ENCODE results near the gene PARL. TPM values are rescaled to one million over a fixed set of nuclear protein-coding genes. Genes with fewer than 3 reads are reported as not detected.

Gene PARL
- total and polyA plus RNA-seq, 2 of the 13 experiments (the other 11 are each of a cell fraction or from before 2014, with no cell fraction given): 46.3 to 58.6 TPM

- Histone ChIP-seq H3K27ac (ENCODE audit: extremely low read length, insufficient read depth, low read length) (no peak overlapping the region), H3K4me3 (replicated peaks in 1 of 3; ENCODE audit: insufficient read depth in 1 of 3, low read depth in 2 of 3, low read length in 3 of 3) (no peak overlapping the region), H3K79me2 (ENCODE audit: insufficient read depth, low read length) (no peaks in the 10 kb centered on the region), H3K36me3 (replicated peaks in 1 of 2; ENCODE audit: control insufficient read depth in 1 of 2, insufficient read depth in 2 of 2, low read length in 2 of 2) (peaks cover 24 to 67% of the 10 kb centered on the region in 2 experiments), H3K4me1 (ENCODE audit: insufficient read depth, low read length) (no peaks in the 10 kb centered on the region), H3K4me2 (ENCODE audit: low read depth, low read length) (no peak overlapping the region), H3K9me3 (ENCODE audit: low read length) (no peaks in the 10 kb centered on the region), H3K9ac (ENCODE audit: insufficient read depth, low read depth, low read length) (no peak overlapping the region), H3K27me3 (ENCODE audit: control insufficient read depth in 1 of 2, insufficient read depth in 2 of 2, low read length in 2 of 2) (no peaks in the 10 kb centered on the region; a peak in 1 of 5 replicates), H4K20me1 (ENCODE audit: insufficient read depth, low read length) (no peaks in the 10 kb centered on the region), H2AFZ (ENCODE audit: low read length) (no peak overlapping the region)
- FAIRE-seq (no peak), DNase-seq (ENCODE audit: low spot score) (no peak), ATAC-seq (no peak)
- 100% methylated on average over 7 of the region's 7 CpGs for whole genome bisulfite sequencing (ENCODE audit: low lambda C conversion rate)
- in situ Hi-C loops (cut with HindIII; ENCODE audit: extremely low pct_ligation_motif_present, low pct_unique_long_range_greater_than_20kb): no loop called here
- intact Hi-C loops (cut with micrococcal nuclease; ENCODE audit: unreplicated experiment): no loop called here
- BruUV-seq (replicated peaks): no TSS peak
- ChIA-PET POLR2A (no interaction called here), CTCF (ENCODE audit: low intra/inter-chr PET ratio, low total read pairs) (no interaction called here)
- TF ChIP-seq ZBTB49 (CRISPR knock-in tag; IDR thresholded peaks at IDR 0.05; ENCODE audit: borderline replicate concordance): no peak
Measured at GRCh38 chr3:183782576-183783276, 102.0 kb downstream of the PARL start.

- WGBS (ENCODE audit: low lambda C conversion rate): 100% methylated on average over 6 of the region's 6 CpGs
- ATAC-seq (no peak), FAIRE-seq (no peak), DNase-seq (ENCODE audit: low spot score) (no peak)
- in situ Hi-C loops (cut with HindIII; ENCODE audit: extremely low pct_ligation_motif_present, low pct_unique_long_range_greater_than_20kb) (no loop called here), intact Hi-C loops (cut with micrococcal nuclease; ENCODE audit: unreplicated experiment) (no loop called here)
- BruUV-seq (replicated peaks): no TSS peak
- Histone ChIP-seq H3K9ac (ENCODE audit: insufficient read depth, low read depth, low read length) (no peak overlapping the region), H3K27ac (ENCODE audit: extremely low read length, insufficient read depth, low read length) (no peak overlapping the region), H3K79me2 (ENCODE audit: insufficient read depth, low read length) (no peaks in the 10 kb centered on the region), H3K9me3 (ENCODE audit: low read length) (no peaks in the 10 kb centered on the region), H3K4me1 (ENCODE audit: insufficient read depth, low read length) (no peaks in the 10 kb centered on the region), H3K36me3 (replicated peaks in 1 of 2; ENCODE audit: control insufficient read depth in 1 of 2, insufficient read depth in 2 of 2, low read length in 2 of 2) (peaks cover 21 to 69% of the 10 kb centered on the region in 2 experiments), H3K27me3 (ENCODE audit: control insufficient read depth in 1 of 2, insufficient read depth in 2 of 2, low read length in 2 of 2) (no peaks in the 10 kb centered on the region), H2AFZ (ENCODE audit: low read length) (no peak overlapping the region), H3K4me3 (replicated peaks in 1 of 3; ENCODE audit: insufficient read depth in 1 of 3, low read depth in 2 of 3, low read length in 3 of 3) (no peak overlapping the region), H3K4me2 (ENCODE audit: low read depth, low read length) (no peak overlapping the region), H4K20me1 (ENCODE audit: insufficient read depth, low read length) (no peaks in the 10 kb centered on the region)
- ChIA-PET POLR2A (no interaction called here), CTCF (ENCODE audit: low intra/inter-chr PET ratio, low total read pairs) (no interaction called here)
- no peak for TF ChIP-seq SATB2 (CRISPR knock-in tag; IDR thresholded peaks at IDR 0.05)
- no peak for TF ChIP-seq ZNF17 (CRISPR knock-in tag; IDR thresholded peaks at IDR 0.05)
- no peak for TF ChIP-seq MEF2D (CRISPR knock-in tag; IDR thresholded peaks at IDR 0.05)
- no peak for TF ChIP-seq RBFOX2 (IDR thresholded peaks at IDR 0.05; ENCODE audit: low read depth, low read length)
- TF ChIP-seq ASH2L (IDR thresholded peaks at IDR 0.05; ENCODE audit: insufficient read length, low read depth, low read length): no peak
- no peak for TF ChIP-seq SP1 (IDR thresholded peaks at IDR 0.05)
- TF ChIP-seq SP1 (CRISPR knock-in tag; IDR thresholded peaks at IDR 0.05): no peak
- no peak for TF ChIP-seq SOX6 (IDR thresholded peaks at IDR 0.05)
- no peak for TF ChIP-seq SOX6 (CRISPR knock-in tag; IDR thresholded peaks at IDR 0.05)
- TF ChIP-seq CREM (IDR thresholded peaks at IDR 0.05): no peak
- TF ChIP-seq CREM (CRISPR knock-in tag; IDR thresholded peaks at IDR 0.05): no peak
- no peak for TF ChIP-seq RBM22 (optimal IDR thresholded peaks at IDR 0.05; ENCODE audit: low read length)
- no peak for TF ChIP-seq HOXA5 (CRISPR knock-in tag; IDR thresholded peaks at IDR 0.05)
- TF ChIP-seq ZNF235 (CRISPR knock-in tag; IDR thresholded peaks at IDR 0.05; ENCODE audit: borderline replicate concordance): no peak
- TF ChIP-seq MYNN (CRISPR knock-in tag; IDR thresholded peaks at IDR 0.05; ENCODE audit: low read depth): no peak
- no peak for TF ChIP-seq ZNF331 (CRISPR knock-in tag; IDR thresholded peaks at IDR 0.05)
Measured at GRCh38 chr3:183781246-183781645, 103.4 kb downstream of the PARL start.

All from HepG2 (cell line).